Measurements from ENCODE around the gene SEMA3B.

SEMA3B gene

DNA sequence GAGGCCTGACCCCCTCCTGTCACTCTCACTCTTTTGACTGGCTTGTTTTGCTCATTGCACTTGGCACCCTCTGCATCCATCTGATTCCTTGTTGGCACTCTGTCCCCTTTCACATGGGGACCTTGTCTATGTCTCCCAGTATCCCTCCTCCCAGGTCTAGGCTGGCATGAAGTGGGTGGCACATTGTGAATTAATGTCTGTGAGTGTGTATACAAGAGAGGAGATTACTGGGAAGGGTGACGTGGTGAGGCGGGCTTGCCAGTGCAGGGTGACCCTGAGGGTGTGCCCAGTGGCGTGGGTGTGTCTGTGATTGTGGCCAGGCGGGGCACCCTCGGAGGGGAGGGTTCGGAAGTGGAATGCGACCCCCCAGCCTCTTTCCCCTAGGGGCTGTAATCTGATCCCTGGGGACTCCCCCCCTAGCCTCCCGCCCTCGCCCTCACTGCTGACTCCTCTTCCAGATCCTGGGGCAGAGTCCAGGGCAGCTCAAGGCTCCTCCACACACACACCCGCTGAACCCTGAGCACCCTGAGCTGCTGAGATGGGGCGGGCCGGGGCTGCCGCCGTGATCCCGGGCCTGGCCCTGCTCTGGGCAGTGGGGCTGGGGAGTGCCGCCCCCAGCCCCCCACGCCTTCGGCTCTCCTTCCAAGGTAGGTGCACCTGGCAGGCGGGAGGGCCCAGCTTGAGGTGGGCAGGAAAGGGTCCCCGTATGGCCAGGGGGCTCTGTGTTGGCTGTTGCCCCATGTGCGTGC lies at the start of gene SEMA3B:
Gene SEMA3B (plus strand): TSS at position 445 of the 749 bp plus-strand sequence. CDS start 94 bp downstream, at position 539.
- TF ChIP-seq, protein P1, sequence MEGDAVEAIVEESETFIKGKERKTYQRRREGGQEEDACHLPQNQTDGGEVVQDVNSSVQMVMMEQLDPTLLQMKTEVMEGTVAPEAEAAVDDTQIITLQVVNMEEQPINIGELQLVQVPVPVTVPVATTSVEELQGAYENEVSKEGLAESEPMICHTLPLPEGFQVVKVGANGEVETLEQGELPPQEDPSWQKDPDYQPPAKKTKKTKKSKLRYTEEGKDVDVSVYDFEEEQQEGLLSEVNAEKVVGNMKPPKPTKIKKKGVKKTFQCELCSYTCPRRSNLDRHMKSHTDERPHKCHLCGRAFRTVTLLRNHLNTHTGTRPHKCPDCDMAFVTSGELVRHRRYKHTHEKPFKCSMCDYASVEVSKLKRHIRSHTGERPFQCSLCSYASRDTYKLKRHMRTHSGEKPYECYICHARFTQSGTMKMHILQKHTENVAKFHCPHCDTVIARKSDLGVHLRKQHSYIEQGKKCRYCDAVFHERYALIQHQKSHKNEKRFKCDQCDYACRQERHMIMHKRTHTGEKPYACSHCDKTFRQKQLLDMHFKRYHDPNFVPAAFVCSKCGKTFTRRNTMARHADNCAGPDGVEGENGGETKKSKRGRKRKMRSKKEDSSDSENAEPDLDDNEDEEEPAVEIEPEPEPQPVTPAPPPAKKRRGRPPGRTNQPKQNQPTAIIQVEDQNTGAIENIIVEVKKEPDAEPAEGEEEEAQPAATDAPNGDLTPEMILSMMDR (IDR thresholded peaks at IDR 0.05): no peak

DNA sequence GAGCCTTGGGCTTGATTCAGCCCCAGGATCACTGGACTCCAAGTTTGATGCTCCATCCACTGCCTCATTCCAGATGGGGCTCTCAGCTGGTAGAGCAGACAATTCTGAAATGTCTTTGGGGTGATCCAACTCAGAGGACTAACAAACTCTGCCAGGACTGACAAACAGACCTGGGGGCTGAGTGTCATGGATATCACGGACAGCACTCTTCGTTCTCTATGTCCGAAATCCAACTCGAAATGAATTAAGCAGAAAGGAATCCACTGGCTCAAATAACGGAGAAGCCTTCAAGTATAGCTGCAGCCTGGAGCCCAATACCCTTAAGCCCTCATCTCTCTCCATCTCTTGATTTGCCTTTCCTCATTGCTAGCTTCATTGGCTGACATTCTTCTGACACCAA lies 49.7 kb upstream of the SEMA3B start:
- TF ChIP-seq, protein P1 (IDR thresholded peaks at IDR 0.05): no peak

DNA sequence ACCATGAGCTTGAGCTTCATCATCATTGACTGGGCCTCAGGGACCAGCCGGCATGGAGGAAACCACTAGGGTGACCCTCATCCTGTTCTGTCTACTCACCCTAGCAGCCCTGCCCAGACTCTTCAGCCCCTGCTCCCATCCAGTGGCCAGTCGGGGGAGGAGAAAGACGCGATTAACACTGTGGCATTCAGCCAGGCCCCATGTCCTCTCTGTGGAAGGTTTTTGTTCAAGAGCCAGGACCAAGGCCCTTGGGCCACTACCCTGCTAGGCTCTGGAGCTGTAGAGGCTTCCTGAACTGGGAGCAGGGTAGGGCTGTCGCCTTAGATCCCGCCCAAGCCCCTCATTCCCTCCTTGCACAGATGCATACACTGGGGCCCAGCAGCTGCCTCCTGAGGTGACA lies 48.8 kb upstream of the SEMA3B start:
- TF ChIP-seq, protein P1 (IDR thresholded peaks at IDR 0.05): no peak

DNA sequence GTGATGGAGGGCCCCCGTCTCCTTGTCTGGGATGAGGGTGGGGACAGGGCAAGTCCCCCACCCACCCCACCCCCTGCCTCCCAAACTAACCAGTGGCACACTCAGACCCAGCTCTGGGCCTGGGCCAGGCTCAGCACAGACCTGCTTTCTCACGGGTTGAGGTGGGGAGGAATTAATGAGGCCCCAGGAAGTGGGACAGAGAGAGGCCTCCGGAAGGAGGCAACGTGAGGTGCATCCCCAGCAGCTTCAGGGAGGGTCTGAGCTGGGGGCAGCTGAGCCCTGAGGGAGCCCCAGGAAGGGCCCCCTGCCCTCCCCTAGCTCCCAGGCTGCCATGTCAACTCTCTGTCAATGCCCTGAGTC lies 47.9 kb upstream of the SEMA3B start:
- TF ChIP-seq, protein P1 (IDR thresholded peaks at IDR 0.05): no peak

DNA sequence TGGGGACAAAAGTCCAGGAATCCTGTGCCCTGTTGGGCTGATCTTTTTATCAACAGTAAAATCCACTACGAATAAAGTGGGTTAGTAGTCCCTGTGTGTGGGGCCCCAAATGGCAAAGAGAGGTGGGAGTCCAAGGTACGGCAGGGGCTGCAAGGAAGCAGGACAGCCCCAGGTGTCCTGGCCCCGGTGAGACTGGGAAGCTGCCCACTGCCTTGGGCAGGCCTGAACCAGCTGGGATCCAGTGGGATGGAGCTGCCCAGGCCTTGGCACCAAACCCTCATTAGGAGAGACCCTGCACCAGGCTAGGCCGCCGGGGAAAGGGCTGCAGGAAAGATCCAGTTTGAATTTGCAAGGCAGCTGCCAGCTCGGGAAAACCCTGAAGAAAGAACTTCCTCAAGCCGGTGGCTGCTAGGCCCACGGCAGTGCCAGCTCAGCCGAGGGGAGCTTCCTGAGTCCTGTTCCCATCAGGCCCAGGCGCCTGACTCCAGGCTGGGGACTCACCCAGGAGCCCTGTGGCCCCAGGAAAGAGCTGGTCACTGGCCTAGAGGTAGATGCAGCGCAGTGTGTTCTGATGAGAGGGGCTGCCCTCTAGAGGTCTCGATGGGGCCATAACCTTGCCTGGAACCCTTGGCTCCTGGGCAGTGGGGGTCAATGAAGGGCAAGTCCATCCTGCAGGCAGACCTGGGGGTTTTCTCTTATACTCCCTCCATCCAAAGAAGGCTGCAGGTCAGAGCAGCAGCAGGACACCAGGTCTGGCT lies 47.4 kb upstream of the SEMA3B start:
- TF ChIP-seq, protein P1 (IDR thresholded peaks at IDR 0.05): no peak

DNA sequence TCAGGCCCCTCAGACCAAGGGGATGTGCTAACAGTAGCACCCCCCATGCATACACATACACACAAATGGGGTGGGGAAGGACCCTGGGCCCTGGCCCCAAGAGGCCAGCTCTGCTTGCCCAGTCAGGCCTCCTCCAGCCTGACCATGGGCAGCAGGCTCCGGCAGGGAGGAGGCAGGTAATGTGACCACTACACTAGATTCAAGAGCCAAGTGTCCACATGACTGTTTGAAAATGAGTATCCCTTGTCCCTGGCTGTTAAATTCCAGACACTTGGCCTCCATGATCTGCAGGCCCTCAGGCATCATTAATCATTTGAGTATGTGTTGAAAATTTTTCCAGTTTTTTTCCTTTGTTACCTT lies 46.8 kb upstream of the SEMA3B start:
- TF ChIP-seq, protein P1 (IDR thresholded peaks at IDR 0.05): no peak

DNA sequence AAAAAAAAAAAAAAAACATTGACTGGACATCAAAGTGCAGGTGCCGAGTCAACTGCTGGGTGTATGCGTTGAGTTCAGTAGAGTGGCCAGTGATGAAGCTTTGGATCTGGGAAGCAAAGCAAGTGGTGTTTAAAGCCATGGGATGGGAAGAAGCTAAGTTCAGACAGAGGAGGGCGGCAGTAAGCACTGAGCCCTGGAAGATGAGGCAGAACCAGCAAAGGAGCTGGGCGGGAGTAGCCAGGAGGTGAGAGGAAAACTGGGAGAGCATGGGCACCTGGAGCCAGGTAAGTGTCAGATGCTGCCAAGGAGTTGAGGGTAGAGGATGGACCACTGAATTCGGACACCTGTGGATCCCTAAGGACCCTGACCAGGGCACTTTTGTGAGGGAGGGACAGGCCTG lies 44.3 kb upstream of the SEMA3B start:
- TF ChIP-seq, protein P1 (IDR thresholded peaks at IDR 0.05): no peak

Data from LNCAP (cell line).